K562 treated with DMSO at 1 percent for 24 hours (cell line): Measurements from ENCODE around the gene REXO1. TPM values are rescaled to one million over a fixed set of nuclear protein-coding genes. Genes with fewer than 3 reads are reported as not detected.

Experiments
- total RNA-seq: library from RNA; unstranded; fragments of 300-600 nt; gene quantifications from 2 replicates; pipeline ENCODE4 v1.2.3, GENCODE V29; 2022; ENCODE audit warnings: low read depth; ENCODE audit not compliant: insufficient read depth

Gene REXO1
- 37.0 and 38.1 TPM in 2 replicates for total RNA-seq

DNA sequence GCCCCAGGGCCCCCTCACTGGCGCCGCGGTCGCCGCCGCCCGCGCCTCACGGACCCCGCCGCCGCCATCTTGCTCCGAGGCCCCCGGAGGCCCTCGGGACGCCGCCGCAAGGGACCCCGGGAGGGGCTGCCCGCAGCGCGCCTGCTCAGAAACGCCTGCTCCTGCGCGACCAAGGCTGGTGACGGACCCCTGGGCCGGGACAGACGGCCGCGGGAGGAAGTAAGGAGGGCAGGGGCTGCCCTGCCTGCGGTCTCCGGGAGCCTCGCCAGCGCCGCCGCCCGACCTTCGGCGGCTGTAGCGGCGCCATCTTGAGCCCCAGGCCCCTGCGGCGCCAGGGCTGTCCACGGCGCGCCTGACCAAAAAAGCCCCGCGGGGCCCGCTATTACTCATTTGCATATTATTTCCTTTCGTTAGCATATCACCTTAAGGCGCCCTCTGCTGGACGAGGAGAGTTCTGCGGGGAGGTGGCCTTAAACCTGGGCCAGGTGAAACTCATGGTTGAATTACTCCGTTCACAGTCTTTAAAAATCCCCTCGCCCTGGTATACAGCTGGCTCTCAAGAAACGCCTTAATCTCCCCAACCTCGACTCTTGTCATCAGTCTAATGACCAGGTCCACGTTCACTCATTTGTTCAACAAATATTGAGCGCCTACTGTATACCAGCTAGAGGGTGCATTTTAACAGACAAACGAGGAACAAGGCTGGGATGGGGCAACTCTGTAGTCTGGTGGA is at the start of gene REXO1:
REXO1 (minus strand) TSS at position 85 of the 733 bp plus-strand sequence. CDS start 125 bp downstream, outside the sequence.

DNA sequence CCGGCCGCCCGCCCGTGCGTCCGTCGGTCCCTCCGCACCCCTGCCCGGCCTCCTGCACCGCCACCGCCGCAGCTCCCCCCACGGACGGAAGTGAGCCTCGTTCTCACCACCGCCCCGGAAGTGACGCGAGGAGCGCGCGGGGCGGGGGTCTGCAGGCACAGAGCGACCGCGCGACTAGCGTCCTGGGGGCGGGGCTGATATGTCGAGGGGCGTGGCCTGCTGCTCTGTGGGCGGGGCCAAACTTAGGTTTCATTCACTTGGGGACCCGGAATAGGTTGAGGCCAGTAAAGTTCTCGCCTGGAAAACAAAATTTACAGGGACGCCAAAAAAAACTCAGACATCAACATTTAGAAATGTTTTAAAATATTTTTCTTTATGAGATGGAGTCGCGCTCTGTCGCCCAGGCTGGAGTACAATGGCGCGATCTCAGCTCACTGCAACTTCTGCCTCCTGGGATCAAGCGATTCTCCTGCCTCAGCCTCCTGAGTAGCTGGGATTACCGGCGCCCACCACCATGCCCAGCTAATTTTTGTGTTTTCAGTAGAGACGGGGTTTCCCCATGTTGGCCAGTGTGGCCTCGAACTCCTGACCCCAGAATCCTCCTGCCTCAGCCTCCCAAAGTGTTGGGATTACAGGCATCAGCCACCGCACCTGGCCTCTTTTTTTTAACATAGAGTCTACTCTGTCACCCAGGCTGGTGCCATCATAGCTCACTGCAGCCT is 37.3 kb upstream of the REXO1 start, which contains the start of gene ABHD17A:
ABHD17A (minus strand) TSS at position 99 of the 722 bp plus-strand sequence. CDS start 3,930 bp downstream, outside the sequence.

GRCh38 chr19:1863328-1863637 is 15.0 kb upstream of the REXO1 start, which contains the start of gene KLF16:
Gene KLF16, minus strand, starts transcription at chr19:1863579. Its CDS starts 82 bp downstream, at chr19:1863497.

GRCh38 chr19:1811942-1812425 is 36.3 kb downstream of the REXO1 start, which contains the start of gene ATP8B3:
Gene ATP8B3, minus strand, starts transcription at chr19:1812276. Its CDS starts 540 bp downstream, at chr19:1811736.

Other genes starting within 250 kb of the REXO1 start
- gene UQCR11, start 243.0 kb downstream of the REXO1 start, total RNA-seq: 73.8 and 75.3 TPM in 2 replicates
- gene TCF3, start 195.9 kb downstream of the REXO1 start, total RNA-seq: 93.2 and 103 TPM in 2 replicates
- gene ONECUT3, start 95.0 kb downstream of the REXO1 start, total RNA-seq: not detected in 2 replicates
- gene ATP8B3, start 36.2 kb downstream of the REXO1 start, total RNA-seq: 4.3 and 5.2 TPM in 2 replicates
- gene KLF16, start 15.1 kb upstream of the REXO1 start, total RNA-seq: 24.2 and 32.4 TPM in 2 replicates
- gene ABHD17A, start 37.0 kb upstream of the REXO1 start, total RNA-seq: 230 and 249 TPM in 2 replicates
- gene ADAT3, start 56.9 kb upstream of the REXO1 start, total RNA-seq: 29.8 and 34.6 TPM in 2 replicates
- gene SCAMP4, start 56.9 kb upstream of the REXO1 start, total RNA-seq: 71.3 and 85.5 TPM in 2 replicates
- 107 and 137 TPM in 2 replicates for gene CSNK1G2, start 92.7 kb upstream of the REXO1 start, total RNA-seq
- gene BTBD2, start 167.2 kb upstream of the REXO1 start, total RNA-seq: 117 and 126 TPM in 2 replicates
- gene MKNK2, start 202.8 kb upstream of the REXO1 start, total RNA-seq: 395 and 452 TPM in 2 replicates
- gene MOB3A, start 247.8 kb upstream of the REXO1 start, total RNA-seq: 16.0 and 19.2 TPM in 2 replicates
- gene IZUMO4, start 248.4 kb upstream of the REXO1 start, total RNA-seq: 1.2 and 1.5 TPM in 2 replicates